PC-9 (cell line): ENCODE measurements around the gene PRR5L. TPM values are rescaled to one million over a fixed set of nuclear protein-coding genes. Genes with fewer than 3 reads are reported as not detected.

Experiments
- BruUV-seq: library from RNA; stranded (reverse); fragments of 400-500 nt; replicated peaks from 2 replicates; lab custom pipeline; 2021; lab: Mats Ljungman, UMichigan
- CTCF ChIA-PET: fragments of 300-600 bp; sonication (Branson Sonifier 250); formaldehyde crosslinking; loops from one replicate; lab custom pipeline; 2022; ENCODE audit warnings: antibody characterized with exemption; lab: Charles Lee
- POLR2A ChIA-PET: fragments of 300-600 bp; sonication (Branson Sonifier 250); formaldehyde crosslinking; loops from one replicate; lab custom pipeline; 2022; ENCODE audit warnings: antibody characterized with exemption; ENCODE audit not compliant: unreplicated experiment; lab: Charles Lee
- DNase-seq, 2 experiments: peaks; one replicate each; pipeline versions ENCODE4 v3.0.0 to v3.0.0-alpha.2; 2015 to 2022; ENCODE audit warnings: mixed read lengths in 1 of 2
- H2AFZ ChIP-seq: fragments of 200-600 bp; sonication (generic); 2 replicates; pipeline ENCODE4 v1.8.1; 2017; ENCODE audit warnings: antibody characterized with exemption
- H3F3A ChIP-seq: fragments of 200-600 bp; sonication (generic); 2 replicates; pipeline ENCODE4 v1.8.1; 2017; ENCODE audit warnings: antibody characterized with exemption, mild to moderate bottlenecking, low read depth; ENCODE audit not compliant: insufficient read depth
- H3K27ac ChIP-seq: fragments of 200-600 bp; sonication (generic); 2 replicates; pipeline ENCODE4 v1.6.1; 2016; ENCODE audit warnings: mixed run types
- H3K27me3 ChIP-seq: fragments of 200-600 bp; sonication (generic); 2 replicates; pipeline ENCODE4 v1.6.1; 2016; ENCODE audit warnings: low read depth, mixed run types; ENCODE audit not compliant: insufficient read depth
- H3K36me3 ChIP-seq: fragments of 200-600 bp; sonication (generic); 2 replicates; pipeline ENCODE4 v1.6.1; 2016; ENCODE audit warnings: low read depth, mixed run types
- H3K4me1 ChIP-seq: fragments of 200-600 bp; sonication (generic); replicated peaks from 2 replicates; pipeline ENCODE4 v1.6.1; 2016; ENCODE audit warnings: mixed run types; ENCODE audit not compliant: insufficient read depth
- H3K4me2 ChIP-seq: fragments of 200-600 bp; sonication (generic); 2 replicates; pipeline ENCODE4 v1.6.1; 2017; ENCODE audit warnings: mixed run types
- H3K4me3 ChIP-seq: fragments of 200-600 bp; sonication (generic); 2 replicates; pipeline ENCODE4 v1.6.1; 2016; ENCODE audit warnings: mixed run types
- H3K79me2 ChIP-seq: fragments of 200-600 bp; sonication (generic); 2 replicates; pipeline ENCODE4 v1.6.1; 2017; ENCODE audit warnings: low read depth, mixed run types
- H3K9me2 ChIP-seq: fragments of 200-600 bp; sonication (generic); 2 replicates; pipeline ENCODE4 v1.8.1; 2017; ENCODE audit warnings: mild to moderate bottlenecking; ENCODE audit not compliant: insufficient read depth
- H3K9me3 ChIP-seq: fragments of 200-600 bp; sonication (generic); 2 replicates; pipeline ENCODE4 v1.8.1; 2016; ENCODE audit warnings: low read depth; ENCODE audit not compliant: insufficient read depth
- H4K20me1 ChIP-seq: fragments of 200-600 bp; sonication (generic); 2 replicates; pipeline ENCODE4 v1.8.1; 2017; ENCODE audit not compliant: insufficient read depth
- CTCF ChIP-seq: fragments of 200-600 bp; sonication (generic); conservative IDR thresholded peaks from 2 replicates; pipeline ENCODE4 v1.6.1; 2017; ENCODE audit warnings: mixed run types, antibody characterized with exemption, mild to moderate bottlenecking, moderate library complexity
- EZH2 ChIP-seq: fragments of 200-600 bp; sonication (generic); IDR thresholded peaks from 2 replicates; pipeline ENCODE4 v1.8.0; 2017; ENCODE audit warnings: antibody characterized with exemption, low read depth
- intact Hi-C: fragments of 100-400 bp; cut with micrococcal nuclease; formaldehyde crosslinking; loops from one replicate; pipeline ENCODE4 v1.10.0; 2022; ENCODE audit not compliant: unreplicated experiment
- total RNA-seq: library from RNA; stranded (reverse); gene quantifications from 2 replicates; pipeline ENCODE4 v1.2.3, GENCODE V29; 2021

The PRR5L gene
- total RNA-seq, 1 experiment from 2014 or later = 5.1 TPM

- H3K27me3 ChIP-seq = no peaks in the 10 kb centered on the region
- H3K36me3 ChIP-seq = no peaks in the 10 kb centered on the region
- peaks cover under 1% of the 10 kb centered on the region; the same call in 1 of the 2 replicates for H3F3A ChIP-seq
- no peak for TF ChIP-seq EZH2
- TF ChIP-seq CTCF = no peak
- H3K4me3 ChIP-seq = no peak overlapping the region
- H3K79me2 ChIP-seq = no peaks in the 10 kb centered on the region
- no TSS peak for BruUV-seq
- DNase-seq = no peak
- POLR2A ChIA-PET = interaction anchor here (0.6 kb wide), 1 partner anchor 1806 kb away, joined by 3 read pairs; no protein-coding TSS in a partner anchor
- peaks cover 6% of the 10 kb centered on the region for H3K4me1 ChIP-seq
- no peaks in the 10 kb centered on the region for H3K9me2 ChIP-seq
- H3K27ac ChIP-seq = no peak overlapping the region
- no peaks in the 10 kb centered on the region for H3K9me3 ChIP-seq
- no peaks in the 10 kb centered on the region for H4K20me1 ChIP-seq
- CTCF ChIA-PET = no interaction called here
- H3K4me2 ChIP-seq = no peak overlapping the region
- H2AFZ ChIP-seq = no peak overlapping the region
- intact Hi-C loops = no loop called here
Observed at GRCh38 chr11:36427079-36427478, 131.0 kb downstream of the PRR5L start.

DNA sequence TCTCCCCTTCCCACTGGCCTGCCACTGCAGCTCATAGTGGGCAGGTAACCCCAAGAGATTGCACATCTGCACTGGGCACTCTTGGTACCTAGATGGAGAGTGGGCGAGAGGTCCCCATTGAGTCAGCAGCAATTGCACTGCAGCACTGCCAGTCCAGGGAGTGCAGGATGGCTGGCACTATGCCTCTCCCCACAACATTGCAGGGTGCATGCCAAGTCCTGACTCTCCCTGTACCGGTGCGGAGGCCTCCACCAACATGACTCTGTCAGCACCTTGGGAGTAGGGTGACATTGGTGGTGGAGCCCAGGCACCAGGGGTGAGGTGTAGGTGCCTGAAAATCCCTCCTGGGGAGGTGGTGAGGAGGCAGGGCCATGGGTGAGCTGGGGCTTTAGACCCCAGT, 131.8 kb downstream of the PRR5L start:
- intact Hi-C loops = no loop called here
- H3K9me3 ChIP-seq = no peaks in the 10 kb centered on the region
- POLR2A ChIA-PET = no interaction called here
- no peak overlapping the region for H3K27ac ChIP-seq
- H4K20me1 ChIP-seq = no peaks in the 10 kb centered on the region
- H3K27me3 ChIP-seq = no peaks in the 10 kb centered on the region
- no peak for TF ChIP-seq EZH2
- TF ChIP-seq CTCF = no peak
- DNase-seq = no peak
- no peaks in the 10 kb centered on the region for H3K36me3 ChIP-seq
- H3K4me2 ChIP-seq = no peak overlapping the region
- peaks cover 9% of the 10 kb centered on the region for H3K4me1 ChIP-seq
- peaks cover 3% of the 10 kb centered on the region; the same call in 1 of the 2 replicates for H3F3A ChIP-seq
- no TSS peak for BruUV-seq
- no peaks in the 10 kb centered on the region for H3K79me2 ChIP-seq
- CTCF ChIA-PET = interaction anchor here (0.6 kb wide), 1 partner anchor 52 kb away, joined by 7 read pairs; no protein-coding TSS in a partner anchor
- no peaks in the 10 kb centered on the region for H3K9me2 ChIP-seq
- no peak overlapping the region for H3K4me3 ChIP-seq
- no peak overlapping the region for H2AFZ ChIP-seq

DNA sequence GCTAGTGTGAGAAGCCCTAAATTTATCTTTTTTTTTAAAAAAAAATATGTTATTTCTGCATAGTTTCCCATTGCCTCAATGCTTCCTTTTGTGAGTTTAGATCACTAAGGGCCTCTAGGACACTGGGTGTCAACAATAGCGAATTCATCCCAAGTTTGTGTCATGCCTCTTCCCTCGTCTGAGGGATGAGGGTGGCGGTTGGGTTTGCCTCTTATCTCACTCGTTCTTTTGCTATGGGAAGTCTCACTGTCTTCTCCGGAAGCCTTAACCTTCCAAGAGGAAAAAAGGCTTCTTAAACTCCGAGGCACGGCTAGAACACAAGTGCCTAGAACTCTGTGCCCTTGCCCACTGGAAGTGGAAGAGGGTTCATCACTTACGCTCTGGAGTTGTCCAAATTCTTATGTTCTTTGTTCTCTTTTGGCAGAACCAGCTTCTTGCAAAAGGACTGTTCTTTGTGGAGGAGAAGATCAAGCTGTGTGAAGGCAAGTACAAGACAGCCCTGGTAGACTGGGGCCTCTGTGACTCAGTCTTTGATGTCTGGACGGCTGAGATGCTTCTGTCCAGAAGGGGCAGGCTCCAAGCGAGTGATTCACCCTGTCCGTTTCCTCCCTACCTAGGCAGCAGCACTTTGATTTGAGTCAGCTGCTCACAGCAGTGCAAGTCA, 135.5 kb downstream of the PRR5L start:
- intact Hi-C loops = loop anchor here (1.0 kb wide), 1 partner anchor 10 kb away; no protein-coding TSS in a partner anchor
- no TSS peak for BruUV-seq
- H3K27me3 ChIP-seq = no peaks in the 10 kb centered on the region
- no peak overlapping the region for H3K4me2 ChIP-seq
- H3K9me3 ChIP-seq = no peaks in the 10 kb centered on the region
- ChIA-PET CTCF (no interaction called here), POLR2A (interaction anchor here (0.6 to 0.7 kb wide), 2 partner anchors 21 to 637 kb away, joined by 5 to 8 read pairs; no protein-coding TSS in a partner anchor)
- H3K9me2 ChIP-seq = no peaks in the 10 kb centered on the region
- no peaks in the 10 kb centered on the region for H4K20me1 ChIP-seq
- H3K79me2 ChIP-seq = no peaks in the 10 kb centered on the region
- TF ChIP-seq CTCF (no peak; the same call in 1 of the 2 replicates), EZH2 (no peak)
- DNase-seq = peak; percentile 69 to 82
- H2AFZ ChIP-seq = no peak overlapping the region
- peaks cover 9% of the 10 kb centered on the region for H3K4me1 ChIP-seq
- peaks cover 3% of the 10 kb centered on the region; the same call in 1 of the 2 replicates for H3F3A ChIP-seq
- H3K27ac ChIP-seq = no peak overlapping the region
- no peaks in the 10 kb centered on the region for H3K36me3 ChIP-seq
- no peak overlapping the region for H3K4me3 ChIP-seq
